GM12891 (cell line): ENCODE data around the gene GLS.

Experiments used
- POLR2A ChIP-seq: IDR thresholded peaks from 2 replicates; pipeline ENCODE4 v1.6.1; 2011; ENCODE audit warnings: low read depth, low read length, control low read depth
- POLR2AphosphoS5 ChIP-seq: IDR thresholded peaks from 2 replicates; pipeline ENCODE4 v1.6.1; 2011; ENCODE audit warnings: low read depth, low read length, control low read depth

DNA sequence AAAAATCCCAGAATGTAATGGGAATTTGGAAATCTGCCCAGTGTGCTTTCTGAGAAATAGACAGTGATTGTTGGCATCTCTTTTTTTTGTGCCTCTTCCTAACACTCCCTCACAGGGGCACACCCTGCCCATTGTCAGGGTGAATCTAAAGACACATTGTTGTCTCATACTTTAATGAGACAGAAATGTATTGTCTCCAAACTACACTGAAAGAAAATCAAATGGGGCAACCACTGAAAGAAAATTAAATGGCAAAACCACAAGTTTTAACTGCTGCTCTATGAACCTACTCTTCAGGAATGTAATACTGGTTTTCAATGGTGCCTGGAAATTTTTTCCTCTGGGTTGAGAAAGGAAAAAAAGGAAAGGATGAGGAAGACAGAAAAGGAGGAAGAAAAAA lies 43.2 kb upstream of the GLS start:
- TF ChIP-seq POLR2A (no peak), POLR2AphosphoS5 (no peak)
